HFFc6 (cell line): Measurements from ENCODE around the gene LGR6. TPM values are rescaled to one million over a fixed set of nuclear protein-coding genes. Genes with fewer than 3 reads are reported as not detected.
"Not testable (repeated sequence)": the region's sequence is repeated elsewhere in the genome, so short reads cannot be mapped to it uniquely, and the experiment has no call there.

Source experiments
- DNase-seq: peaks from one replicate; pipeline ENCODE4 v3.0.0-alpha.2; 2018
- H3K27ac Mint-ChIP-seq: 2 replicates; pipeline ENCODE4 v1.8.0; 2020; ENCODE audit warnings: mild to moderate bottlenecking, mixed read lengths
- H3K27me3 Mint-ChIP-seq: 2 replicates; pipeline ENCODE4 v1.8.0; 2021; ENCODE audit warnings: mild to moderate bottlenecking, moderate library complexity, mixed read lengths; ENCODE audit not compliant: insufficient read depth
- H3K36me3 Mint-ChIP-seq: 2 replicates; pipeline ENCODE4 v1.8.0; 2021; ENCODE audit warnings: low read depth, mixed read lengths
- H3K4me1 Mint-ChIP-seq: 2 replicates; pipeline ENCODE4 v1.8.0; 2020; ENCODE audit warnings: low read depth, mixed read lengths
- H3K4me3 Mint-ChIP-seq: 2 replicates; pipeline ENCODE4 v1.8.0; 2020; ENCODE audit warnings: mild to moderate bottlenecking, moderate library complexity, mixed read lengths
- H3K9me3 Mint-ChIP-seq: 2 replicates; pipeline ENCODE4 v1.8.0; 2020; ENCODE audit warnings: mild to moderate bottlenecking, mixed read lengths
- CTCF ChIP-seq: fragments of 200-600 bp; sonication (generic); IDR thresholded peaks from 2 replicates; pipeline ENCODE4 v1.5.0; 2021; ENCODE audit warnings: antibody characterized with exemption, mild to moderate bottlenecking
- total RNA-seq, 6 experiments: library from RNA; stranded (reverse); fragmentation: NEBNext Ultra II Directional; extraction: Animal tissue kit (Norgen Biotek cat#: 25700); gene quantifications; 2 replicates in 1 of 6; 3 replicates in 5 of 6; pipeline ENCODE4 v1.2.3, GENCODE V29; 2021

Gene LGR6
- total RNA-seq, 6 experiments from 2014 or later = not detected

- Mint-ChIP-seq H3K4me3 (no peak overlapping the region), H3K9me3 (no peaks in the 10 kb centered on the region), H3K4me1 (no peaks in the 10 kb centered on the region; the same call in 1 of the 2 replicates), H3K27ac (no peak overlapping the region), H3K36me3 (no peaks in the 10 kb centered on the region), H3K27me3 (peaks cover 39% of the 10 kb centered on the region)
- peak; percentile 24 for DNase-seq
- TF ChIP-seq CTCF = no peak
Measured at GRCh38 chr1:202189918-202190715, 3.5 kb upstream of the LGR6 start.

GRCh38 chr1:202191391-202191790 is 2.2 kb upstream of the LGR6 start:
- H3K27ac Mint-ChIP-seq, H3K4me1 Mint-ChIP-seq, H3K9me3 Mint-ChIP-seq, DNase-seq, H3K4me3 Mint-ChIP-seq, H3K36me3 Mint-ChIP-seq: not testable (repeated sequence)
- peaks cover 45% of the 10 kb centered on the region for H3K27me3 Mint-ChIP-seq

GRCh38 chr1:202192770-202193613 is 607 bp upstream of the LGR6 start:
- TF ChIP-seq CTCF = peak; percentile 95
- Mint-ChIP-seq H3K9me3 (no peaks in the 10 kb centered on the region), H3K4me1 (no peaks in the 10 kb centered on the region), H3K4me3 (no peak overlapping the region), H3K27me3 (peaks cover 44% of the 10 kb centered on the region), H3K27ac (no peak overlapping the region), H3K36me3 (no peaks in the 10 kb centered on the region)
- peak; percentile 17 for DNase-seq

- H3K36me3 Mint-ChIP-seq = no peaks in the 10 kb centered on the region
- H3K4me3 Mint-ChIP-seq = no peak overlapping the region
- no peaks in the 10 kb centered on the region for H3K9me3 Mint-ChIP-seq
- TF ChIP-seq CTCF = no peak
- H3K27me3 Mint-ChIP-seq = peaks cover 50% of the 10 kb centered on the region
- DNase-seq = no peak
- H3K27ac Mint-ChIP-seq = no peak overlapping the region
- H3K4me1 Mint-ChIP-seq = no peaks in the 10 kb centered on the region
Measured at GRCh38 chr1:202194328-202194648, 689 bp downstream of the LGR6 start.

- no peak overlapping the region for H3K27ac Mint-ChIP-seq
- peaks cover 54% of the 10 kb centered on the region for H3K27me3 Mint-ChIP-seq
- TF ChIP-seq CTCF = no peak
- no peaks in the 10 kb centered on the region for H3K36me3 Mint-ChIP-seq
- no peak overlapping the region for H3K4me3 Mint-ChIP-seq
- no peak for DNase-seq
- H3K9me3 Mint-ChIP-seq = no peaks in the 10 kb centered on the region
- peaks cover 6% of the 10 kb centered on the region; the same call in 1 of the 2 replicates for H3K4me1 Mint-ChIP-seq
Measured at GRCh38 chr1:202197653-202198365, 4.2 kb downstream of the LGR6 start.
